Measurements from ENCODE around the gene NME4. TPM values are rescaled to one million over a fixed set of nuclear protein-coding genes. Genes with fewer than 3 reads are reported as not detected.

NME4 gene
- total RNA-seq, 1 experiment from 2014 or later, result 68.2 TPM

DNA sequence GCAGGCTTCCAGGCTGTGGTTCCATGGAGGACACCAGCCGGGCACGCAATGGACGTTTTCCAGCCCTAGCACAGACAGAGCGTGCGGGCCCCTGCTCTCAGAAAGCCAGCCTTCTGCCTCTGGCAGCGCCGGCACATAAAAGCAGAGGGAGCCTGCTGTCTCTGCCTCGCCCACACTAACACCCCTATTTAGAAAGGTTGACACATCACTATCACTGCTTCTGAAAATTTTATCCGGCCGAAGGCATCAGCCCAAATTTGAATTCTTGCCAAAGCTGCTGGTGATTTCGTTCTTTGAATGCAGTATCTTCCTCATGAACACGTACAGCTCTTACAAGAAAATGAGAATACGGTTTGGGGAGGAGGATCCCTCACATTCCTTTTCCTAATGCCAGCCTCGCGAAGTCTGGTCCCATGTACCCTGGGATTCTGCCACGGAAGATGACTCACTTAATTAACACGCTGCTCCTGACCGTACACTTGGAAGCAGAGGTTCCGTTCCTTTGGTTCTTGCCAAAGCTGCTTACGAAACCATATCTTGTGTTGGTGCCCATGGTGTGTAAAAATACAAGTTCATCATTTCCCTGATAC, 27.1 kb downstream of the NME4 start:
- POLR2A ChIA-PET, result no interaction called here
- Histone ChIP-seq H3K79me2 (ENCODE audit: insufficient read depth, low read length) (peaks cover 12% of the 10 kb centered on the region; the same call in 1 of the 2 replicates), H4K20me1 (ENCODE audit: insufficient read depth) (no peaks in the 10 kb centered on the region), H2AFZ (ENCODE audit: low read depth, low read length, poor library complexity, severe bottlenecking) (peak overlapping the region; percentile 65), H3K4me1 (ENCODE audit: control insufficient read depth in 1 of 2, insufficient read depth in 2 of 2, low read length in 2 of 2) (peaks cover 16 to 35% of the 10 kb centered on the region in 2 experiments), H3K27me3 (ENCODE audit: insufficient read depth, low read length) (no peaks in the 10 kb centered on the region), H3K4me3 (replicated peaks in 1 of 2; ENCODE audit: low read depth in 1 of 2, low read length in 2 of 2) (peak overlapping the region; percentile 43 to 60), H3K27ac (ENCODE audit: low read depth, low read length) (peak overlapping the region; percentile 57; the same call in 1 of the 2 replicates), H3K9ac (ENCODE audit: low read length) (peak overlapping the region; percentile 55), H3K9me3 (ENCODE audit: control insufficient read depth in 1 of 2, insufficient read depth in 1 of 2, low read depth in 1 of 2, low read length in 2 of 2) (no peaks in the 10 kb centered on the region), H3K9me2 (ENCODE audit: insufficient read depth) (no peaks in the 10 kb centered on the region), H3K36me3 (ENCODE audit: control insufficient read depth in 1 of 2, insufficient read depth in 2 of 2, low read length in 2 of 2) (no peaks in the 10 kb centered on the region), H3K4me2 (ENCODE audit: low read length) (peak overlapping the region; percentile 89)
- DNase-seq (ENCODE audit: low read depth, low spot score) (no peak), ATAC-seq (peak; percentile 53)
- RAD21 ChIA-PET (ENCODE audit: low non-redundant PET in 1 of 2, low total read pairs in 2 of 2, uncharacterized antibody in 2 of 2, unreplicated experiment in 2 of 2), result no interaction called here
- BruUV-seq (replicated peaks), result no TSS peak
- peak; percentile 27; the same call in 1 of the 2 replicates for TF ChIP-seq FOSL1 (IDR thresholded peaks at IDR 0.05; ENCODE audit: low read depth)
- peak; percentile 38 for TF ChIP-seq TCF7L2 (IDR thresholded peaks at IDR 0.05; ENCODE audit: borderline replicate concordance, extremely low read depth, insufficient read depth, insufficient read length)
- TF ChIP-seq ZFX (IDR thresholded peaks at IDR 0.05), result no peak
- TF ChIP-seq SRF (IDR thresholded peaks at IDR 0.05; ENCODE audit: low read depth), result no peak
- TF ChIP-seq CEBPB (IDR thresholded peaks at IDR 0.05; ENCODE audit: low read depth), result 0 out of 2 replicates have a peak, but pooled peaks have one; percentile 30
- intact Hi-C loops (cut with micrococcal nuclease), result no loop called here
- CTCF ChIA-PET, result no interaction called here

DNA sequence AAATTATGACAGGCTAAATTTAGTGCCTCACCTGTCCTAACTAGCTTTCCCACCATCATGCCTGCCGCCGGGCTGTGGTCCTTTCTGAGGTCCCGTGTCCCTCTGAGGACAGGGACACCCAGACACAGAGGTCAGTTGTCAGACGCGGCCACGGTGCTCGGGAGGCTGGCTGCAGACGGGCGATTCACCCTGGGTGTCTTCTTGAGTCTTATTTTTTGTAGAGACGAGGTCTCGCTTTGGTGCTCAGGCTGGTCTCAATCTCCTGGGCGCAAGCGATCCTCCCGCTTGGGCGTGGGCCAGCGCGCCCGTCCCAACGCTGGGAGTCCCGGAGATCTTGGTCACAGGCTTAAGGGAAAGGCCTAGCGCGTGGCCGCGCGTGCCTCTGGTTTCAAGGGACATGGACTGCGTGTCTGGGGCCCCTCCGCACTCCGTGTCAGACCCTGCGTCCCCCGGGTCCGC, 27.7 kb downstream of the NME4 start:
- TF ChIP-seq SRF (IDR thresholded peaks at IDR 0.05; ENCODE audit: low read depth) (no peak), CEBPB (IDR thresholded peaks at IDR 0.05; ENCODE audit: low read depth) (0 out of 2 replicates have a peak, but pooled peaks have one; percentile 0), EZH2 (IDR thresholded peaks at IDR 0.05) (no peak), ZFX (IDR thresholded peaks at IDR 0.05) (no peak)
- RAD21 ChIA-PET (ENCODE audit: low non-redundant PET in 1 of 2, low total read pairs in 2 of 2, uncharacterized antibody in 2 of 2, unreplicated experiment in 2 of 2), result no interaction called here
- ATAC-seq (peak; percentile 43), DNase-seq (ENCODE audit: low read depth, low spot score) (no peak)
- no peaks in the 10 kb centered on the region for H3K9me3 ChIP-seq (ENCODE audit: control insufficient read depth in 1 of 2, insufficient read depth in 1 of 2, low read depth in 1 of 2, low read length in 2 of 2)
- no peaks in the 10 kb centered on the region for H3K27me3 ChIP-seq (ENCODE audit: insufficient read depth, low read length)
- peak overlapping the region; percentile 89 for H3K4me2 ChIP-seq (ENCODE audit: low read length)
- BruUV-seq (replicated peaks), result no TSS peak
- peak overlapping the region; percentile 55 for H3K9ac ChIP-seq (ENCODE audit: low read length)
- peak overlapping the region; percentile 65 for H2AFZ ChIP-seq (ENCODE audit: low read depth, low read length, poor library complexity, severe bottlenecking)
- POLR2A ChIA-PET, result no interaction called here
- H3K79me2 ChIP-seq (ENCODE audit: insufficient read depth, low read length), result peaks cover 12% of the 10 kb centered on the region; the same call in 1 of the 2 replicates
- CTCF ChIA-PET, result no interaction called here
- intact Hi-C loops (cut with micrococcal nuclease), result no loop called here
- H3K4me3 ChIP-seq (replicated peaks in 1 of 2; ENCODE audit: low read depth in 1 of 2, low read length in 2 of 2), result peak overlapping the region; percentile 43 to 60
- H3K4me1 ChIP-seq (ENCODE audit: control insufficient read depth in 1 of 2, insufficient read depth in 2 of 2, low read length in 2 of 2), result peaks cover 16 to 35% of the 10 kb centered on the region in 2 experiments
- H3K36me3 ChIP-seq (ENCODE audit: control insufficient read depth in 1 of 2, insufficient read depth in 2 of 2, low read length in 2 of 2), result no peaks in the 10 kb centered on the region
- H4K20me1 ChIP-seq (ENCODE audit: insufficient read depth), result no peaks in the 10 kb centered on the region
- no peaks in the 10 kb centered on the region for H3K9me2 ChIP-seq (ENCODE audit: insufficient read depth)
- H3K27ac ChIP-seq (ENCODE audit: low read depth, low read length), result peak overlapping the region; percentile 57

Measured in HCT116 (cell line).